Activated T-helper 1 cell treated with anti-CD3 and anti-CD28 coated beads, Interleukin-2, amount 50 U/mL, for 16 hours (primary cell): ENCODE data around the gene MYO7A.

Experiments
- DNase-seq, 2 donors: peaks; one replicate each; pipeline ENCODE4 v3.0.0-alpha.2; 2020; ENCODE audit warnings: low read depth in 1 of 2, low spot score in 1 of 2

MYO7A gene

GRCh38 chr11:77198440-77198849 is 70.4 kb downstream of the MYO7A start:
- DNase-seq: peak in 1 of 2 donors; percentile 1

GRCh38 chr11:77199137-77199745 is 71.2 kb downstream of the MYO7A start:
- DNase-seq: no peak

GRCh38 chr11:77200351-77201268 is 72.6 kb downstream of the MYO7A start:
- DNase-seq: peak in 1 of 2 donors; percentile 0

- DNase-seq: no peak
These were observed 73.3 kb downstream of the MYO7A start for GRCh38 chr11:77201370-77201769.

GRCh38 chr11:77201991-77202841 is 74.2 kb downstream of the MYO7A start:
- no peak for DNase-seq

GRCh38 chr11:77202941-77203900 is 75.2 kb downstream of the MYO7A start:
- DNase-seq: no peak

GRCh38 chr11:77203901-77204753 is 76.1 kb downstream of the MYO7A start:
- DNase-seq: no peak

- no peak for DNase-seq
These were observed 76.9 kb downstream of the MYO7A start for GRCh38 chr11:77204754-77205466.

- DNase-seq: no peak
These were observed 77.6 kb downstream of the MYO7A start for GRCh38 chr11:77205467-77206263.

GRCh38 chr11:77206264-77207018 is 78.4 kb downstream of the MYO7A start:
- DNase-seq: no peak

GRCh38 chr11:77207019-77207485 is 79.0 kb downstream of the MYO7A start:
- DNase-seq: no peak

GRCh38 chr11:77207618-77208313 is 79.7 kb downstream of the MYO7A start:
- DNase-seq: no peak

GRCh38 chr11:77208535-77208934 is 80.5 kb downstream of the MYO7A start:
- DNase-seq: no peak

GRCh38 chr11:77209663-77210062 is 81.6 kb downstream of the MYO7A start:
- no peak for DNase-seq

GRCh38 chr11:77211040-77211451 is 83.0 kb downstream of the MYO7A start:
- no peak for DNase-seq

GRCh38 chr11:77211594-77212251 is 83.7 kb downstream of the MYO7A start:
- DNase-seq: no peak
